Hepatocyte (in vitro differentiated cells): ENCODE data around the gene FZD8. TPM values are rescaled to one million over a fixed set of nuclear protein-coding genes. Genes with fewer than 3 reads are reported as not detected.

Experiments
- DNase-seq: peaks from one replicate; pipeline ENCODE4 v3.0.0-alpha.2; 2016; ENCODE audit warnings: low spot score
- H2AFZ ChIP-seq: fragments of 200-600 bp; sonication (generic); 2 replicates; pipeline ENCODE4 v1.6.0; 2016; ENCODE audit warnings: antibody characterized with exemption, mild to moderate bottlenecking
- H3K27ac ChIP-seq: fragments of 200-600 bp; sonication (generic); 2 replicates; pipeline ENCODE4 v1.5.1; 2016; ENCODE audit warnings: mild to moderate bottlenecking
- H3K27me3 ChIP-seq: fragments of 200-600 bp; sonication (generic); 2 replicates; pipeline ENCODE4 v1.6.1; 2016
- H3K36me3 ChIP-seq: fragments of 200-600 bp; sonication (generic); replicated peaks from 2 replicates; pipeline ENCODE4 v1.5.1; 2016; ENCODE audit warnings: low read depth; ENCODE audit not compliant: insufficient read depth
- H3K4me1 ChIP-seq: fragments of 200-600 bp; sonication (generic); 2 replicates; pipeline ENCODE4 v1.5.1; 2016; ENCODE audit warnings: mild to moderate bottlenecking, moderate library complexity; ENCODE audit not compliant: insufficient read depth
- H3K4me2 ChIP-seq: fragments of 200-600 bp; sonication (generic); 2 replicates; pipeline ENCODE4 v1.6.0; 2016
- H3K4me3 ChIP-seq: fragments of 200-600 bp; sonication (generic); 2 replicates; pipeline ENCODE4 v1.5.1; 2016; ENCODE audit warnings: mild to moderate bottlenecking
- H3K79me2 ChIP-seq: fragments of 200-600 bp; sonication (generic); 2 replicates; pipeline ENCODE4 v1.6.0; 2017; ENCODE audit warnings: mild to moderate bottlenecking
- H3K9me2 ChIP-seq: fragments of 200-600 bp; sonication (generic); replicated peaks from 2 replicates; pipeline ENCODE4 v1.6.0; 2017; ENCODE audit warnings: mild to moderate bottlenecking; ENCODE audit not compliant: insufficient read depth
- H3K9me3 ChIP-seq: fragments of 200-600 bp; sonication (generic); 2 replicates; pipeline ENCODE4 v1.5.1; 2016; ENCODE audit warnings: low read depth, mild to moderate bottlenecking
- H4K20me1 ChIP-seq: fragments of 200-600 bp; sonication (generic); 2 replicates; pipeline ENCODE4 v1.6.0; 2016; ENCODE audit warnings: mild to moderate bottlenecking; ENCODE audit not compliant: insufficient read depth, poor library complexity, severe bottlenecking
- EZH2 ChIP-seq: fragments of 200-600 bp; sonication (generic); IDR thresholded peaks from 2 replicates; pipeline ENCODE4 v1.6.1; 2016; ENCODE audit warnings: antibody characterized with exemption, mild to moderate bottlenecking, borderline replicate concordance
- EZH2phosphoT487 ChIP-seq: fragments of 200-600 bp; sonication (generic); IDR thresholded peaks from one replicate; pipeline ENCODE4 v1.6.1; 2018; ENCODE audit warnings: antibody characterized with exemption, mild to moderate bottlenecking, low read depth, moderate library complexity; ENCODE audit not compliant: unreplicated experiment, severe bottlenecking
- WGBS: methylation state at CpG from one replicate; pipeline ENCODE4 v1.1.6; 2016; ENCODE audit warnings: low lambda C conversion rate; ENCODE audit errors: missing lambda C conversion rate; 5-methylcytosine and 5-hydroxymethylcytosine counted together
- polyA plus RNA-seq: library from polyadenylated mRNA; unstranded; fragments of >200 nt; fragmentation: Nextera tagmentation; extraction: Ambion mirVana; gene quantifications from 2 replicates; pipeline ENCODE4 v1.2.1, GENCODE V29; 2016
- total RNA-seq: library from RNA; depleted of rRNA; stranded (reverse); fragments of >200 nt; gene quantifications from 2 replicates; pipeline ENCODE4 v1.2.3, GENCODE V29; 2014
- TF ChIP-seq, protein P1 (sequence below): fragments of 200-600 bp; sonication (generic); IDR thresholded peaks from 2 replicates; pipeline ENCODE4 v1.5.1; 2016; ENCODE audit warnings: antibody characterized with exemption, mild to moderate bottlenecking; ENCODE audit not compliant: poor library complexity

The FZD8 gene
- total and polyA plus RNA-seq, 2 experiments from 2014 or later = 3.7 to 7.7 TPM

DNA sequence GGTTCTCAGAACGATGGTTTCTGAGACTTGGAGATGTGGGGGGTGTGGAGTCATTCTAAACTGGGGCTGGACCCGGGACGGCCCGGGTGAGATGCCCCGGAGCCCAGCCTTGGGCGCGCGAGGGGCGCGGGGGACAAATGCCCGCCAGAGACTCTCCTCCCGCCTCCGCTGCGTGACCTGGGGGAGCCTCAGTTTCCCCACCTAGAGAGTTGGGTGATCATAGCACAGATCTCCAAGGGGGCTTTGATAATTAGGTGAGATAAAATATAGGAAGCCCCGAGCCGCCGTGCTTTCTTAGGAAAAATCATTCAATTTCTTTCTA, 658 bp upstream of the FZD8 start:
- H4K20me1 ChIP-seq = peaks cover under 1% of the 10 kb centered on the region
- H3K9me3 ChIP-seq = no peaks in the 10 kb centered on the region
- 1% methylated on average over 16 of the region's 17 CpGs for WGBS
- TF ChIP-seq EZH2phosphoT487 = no peak
- TF ChIP-seq, protein P1, sequence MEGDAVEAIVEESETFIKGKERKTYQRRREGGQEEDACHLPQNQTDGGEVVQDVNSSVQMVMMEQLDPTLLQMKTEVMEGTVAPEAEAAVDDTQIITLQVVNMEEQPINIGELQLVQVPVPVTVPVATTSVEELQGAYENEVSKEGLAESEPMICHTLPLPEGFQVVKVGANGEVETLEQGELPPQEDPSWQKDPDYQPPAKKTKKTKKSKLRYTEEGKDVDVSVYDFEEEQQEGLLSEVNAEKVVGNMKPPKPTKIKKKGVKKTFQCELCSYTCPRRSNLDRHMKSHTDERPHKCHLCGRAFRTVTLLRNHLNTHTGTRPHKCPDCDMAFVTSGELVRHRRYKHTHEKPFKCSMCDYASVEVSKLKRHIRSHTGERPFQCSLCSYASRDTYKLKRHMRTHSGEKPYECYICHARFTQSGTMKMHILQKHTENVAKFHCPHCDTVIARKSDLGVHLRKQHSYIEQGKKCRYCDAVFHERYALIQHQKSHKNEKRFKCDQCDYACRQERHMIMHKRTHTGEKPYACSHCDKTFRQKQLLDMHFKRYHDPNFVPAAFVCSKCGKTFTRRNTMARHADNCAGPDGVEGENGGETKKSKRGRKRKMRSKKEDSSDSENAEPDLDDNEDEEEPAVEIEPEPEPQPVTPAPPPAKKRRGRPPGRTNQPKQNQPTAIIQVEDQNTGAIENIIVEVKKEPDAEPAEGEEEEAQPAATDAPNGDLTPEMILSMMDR = no peak
- TF ChIP-seq EZH2 = no peak
- H3K79me2 ChIP-seq = no peaks in the 10 kb centered on the region
- H3K9me2 ChIP-seq = no peaks in the 10 kb centered on the region
- H3K27me3 ChIP-seq = peaks cover 25% of the 10 kb centered on the region
- H3K36me3 ChIP-seq = no peaks in the 10 kb centered on the region
- peaks cover 13% of the 10 kb centered on the region for H3K4me1 ChIP-seq
- peak overlapping the region; percentile 15 for H3K4me3 ChIP-seq
- H3K27ac ChIP-seq = no peak overlapping the region
- H2AFZ ChIP-seq = peak overlapping the region; percentile 79
- no peak for DNase-seq
- peak overlapping the region; percentile 92 for H3K4me2 ChIP-seq

DNA sequence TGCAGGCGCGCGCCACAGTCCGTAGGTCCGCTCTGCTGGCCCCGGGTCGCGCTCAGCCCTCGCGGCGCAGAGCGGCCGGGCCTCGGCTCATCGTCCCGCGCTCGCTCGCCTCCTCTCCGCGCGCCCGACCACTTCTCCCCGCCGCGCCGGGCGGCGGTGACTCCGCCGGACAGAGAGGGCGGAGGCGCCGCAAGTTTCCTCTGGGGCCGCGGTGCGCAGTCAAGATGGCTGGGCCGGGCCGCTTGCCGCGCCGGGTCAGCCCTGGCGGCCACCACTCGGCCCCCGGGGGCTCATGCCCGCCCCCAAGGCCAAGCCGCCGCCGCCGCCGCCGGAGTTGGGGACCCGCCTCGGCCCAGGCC, 441 bp downstream of the FZD8 start:
- TF ChIP-seq EZH2 = no peak
- TF ChIP-seq, protein P1 = no peak
- no peak for TF ChIP-seq EZH2phosphoT487
- Histone ChIP-seq H3K4me3 (peak overlapping the region; percentile 67), H3K27ac (peak overlapping the region; percentile 53), H3K4me2 (peak overlapping the region; percentile 92), H3K27me3 (peaks cover 36% of the 10 kb centered on the region), H2AFZ (peak overlapping the region; percentile 71), H3K9me2 (no peaks in the 10 kb centered on the region), H3K36me3 (no peaks in the 10 kb centered on the region), H3K79me2 (no peaks in the 10 kb centered on the region), H3K9me3 (no peaks in the 10 kb centered on the region), H4K20me1 (peaks cover 2% of the 10 kb centered on the region), H3K4me1 (peaks cover 22% of the 10 kb centered on the region)
- WGBS = 2% methylated on average over 39 of the region's 54 CpGs
- DNase-seq = peak; percentile 65

DNA sequence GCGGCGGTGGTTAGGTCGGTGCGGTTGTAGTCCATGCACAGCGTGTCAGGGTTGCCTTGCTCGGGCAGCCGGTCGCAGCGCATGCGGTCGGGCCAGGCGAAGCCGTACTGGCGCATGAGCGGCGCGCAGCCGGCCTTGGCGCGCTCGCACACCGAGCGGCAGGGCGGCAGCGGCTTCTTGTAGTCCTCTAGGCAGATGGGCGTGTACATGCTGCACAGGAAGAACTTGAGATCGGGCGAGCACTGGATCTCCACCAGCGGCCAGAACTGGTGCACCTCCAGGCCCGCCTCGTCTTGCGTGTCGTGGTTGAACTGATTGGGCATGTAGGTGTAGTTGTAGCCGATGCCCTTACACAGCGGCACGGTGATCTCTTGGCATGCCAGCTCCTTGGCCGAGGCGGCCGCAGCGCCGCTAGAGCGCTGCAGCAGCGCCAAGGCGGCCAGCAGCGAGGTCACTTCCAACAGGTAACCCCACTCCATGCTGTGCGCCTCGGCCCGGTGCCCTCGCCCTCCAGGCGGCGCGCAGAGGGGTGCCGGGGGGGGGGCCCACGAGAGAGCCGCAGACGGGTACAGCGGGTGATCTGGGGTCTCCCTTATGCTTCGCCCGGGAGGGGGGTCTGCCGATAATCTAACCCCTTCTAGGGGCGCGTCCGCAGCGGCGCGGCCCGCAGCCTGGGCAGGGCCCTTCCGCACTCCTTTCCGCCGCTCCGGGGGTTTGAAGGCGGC, 983 bp downstream of the FZD8 start:
- Histone ChIP-seq H3K27ac (peak overlapping the region; percentile 53), H3K27me3 (peaks cover 37% of the 10 kb centered on the region), H3K4me3 (peak overlapping the region; percentile 67), H2AFZ (peak overlapping the region; percentile 71), H4K20me1 (peaks cover 2% of the 10 kb centered on the region), H3K36me3 (no peaks in the 10 kb centered on the region), H3K79me2 (no peaks in the 10 kb centered on the region), H3K4me2 (peak overlapping the region; percentile 92), H3K4me1 (peaks cover 22% of the 10 kb centered on the region), H3K9me2 (no peaks in the 10 kb centered on the region), H3K9me3 (no peaks in the 10 kb centered on the region)
- DNase-seq = peak; percentile 85
- no peak for TF ChIP-seq EZH2phosphoT487
- no peak for TF ChIP-seq EZH2
- TF ChIP-seq, protein P1 = no peak
- WGBS = 1% methylated on average over 53 of the region's 72 CpGs
